ENCODE results near the gene PRR14. TPM values are rescaled to one million over a fixed set of nuclear protein-coding genes. Genes with fewer than 3 reads are reported as not detected.

PRR14 gene
- total and polyA plus RNA-seq, 2 of the 8 experiments (the other 6 are each of a cell fraction or from before 2014, with no cell fraction given), result 3.6 to 16.1 TPM

Small RNAs within 50 kb of the gene (small RNA-seq; reads per million reads assigned to genes)
- gene AC093249.1 (ENCODE audit: insufficient read depth) (not detected), gene RNU6-1043P (ENCODE audit: insufficient read depth) (not detected), gene RNU6-416P (ENCODE audit: insufficient read depth) (not detected)

Other genes with a start within 250 kb of the PRR14 start
- 9.6 and 10.6 TPM in 2 replicates for gene ZNF771, start 243.4 kb upstream of the PRR14 start, total RNA-seq (2021; fragmentation: NEBNext Ultra II Directional; extraction: Animal tissue kit (Norgen Biotek cat#: 25700))
- 15.7 and 20.2 TPM in 2 replicates for gene ZNF771, start 243.4 kb upstream of the PRR14 start, polyA plus RNA-seq (2011; rRNA removed)
- 90.4 and 94.5 TPM in 2 replicates for gene DCTPP1, start 220.9 kb upstream of the PRR14 start, total RNA-seq (2021; fragmentation: NEBNext Ultra II Directional; extraction: Animal tissue kit (Norgen Biotek cat#: 25700))
- gene DCTPP1, start 220.9 kb upstream of the PRR14 start, polyA plus RNA-seq (2011; rRNA removed), result 103 and 105 TPM in 2 replicates
- 61.8 and 62.0 TPM in 2 replicates for gene SEPHS2, start 205.1 kb upstream of the PRR14 start, total RNA-seq (2021; fragmentation: NEBNext Ultra II Directional; extraction: Animal tissue kit (Norgen Biotek cat#: 25700))
- 27.5 and 28.2 TPM in 2 replicates for gene SEPHS2, start 205.1 kb upstream of the PRR14 start, polyA plus RNA-seq (2011; rRNA removed)
- gene ITGAL, start 178.2 kb upstream of the PRR14 start, total RNA-seq (2021; fragmentation: NEBNext Ultra II Directional; extraction: Animal tissue kit (Norgen Biotek cat#: 25700)), result not detected in 2 replicates
- gene ITGAL, start 178.2 kb upstream of the PRR14 start, polyA plus RNA-seq (2011; rRNA removed), result 0.02 TPM in 1 of 2 replicates, not detected in the other
- 34.7 and 36.1 TPM in 2 replicates for gene ZNF768, start 124.4 kb upstream of the PRR14 start, total RNA-seq (2021; fragmentation: NEBNext Ultra II Directional; extraction: Animal tissue kit (Norgen Biotek cat#: 25700))
- gene ZNF768, start 124.4 kb upstream of the PRR14 start, polyA plus RNA-seq (2011; rRNA removed), result 47.7 and 63.3 TPM in 2 replicates
- 10.3 and 12.0 TPM in 2 replicates for gene ZNF747, start 116.1 kb upstream of the PRR14 start, total RNA-seq (2021; fragmentation: NEBNext Ultra II Directional; extraction: Animal tissue kit (Norgen Biotek cat#: 25700))
- 9.9 and 10.7 TPM in 2 replicates for gene ZNF747, start 116.1 kb upstream of the PRR14 start, polyA plus RNA-seq (2011; rRNA removed)
- gene ZNF764, start 92.6 kb upstream of the PRR14 start, total RNA-seq (2021; fragmentation: NEBNext Ultra II Directional; extraction: Animal tissue kit (Norgen Biotek cat#: 25700)), result 7.7 and 8.4 TPM in 2 replicates
- 5.7 and 8.3 TPM in 2 replicates for gene ZNF764, start 92.6 kb upstream of the PRR14 start, polyA plus RNA-seq (2011; rRNA removed)
- gene ZNF688, start 79.2 kb upstream of the PRR14 start, total RNA-seq (2021; fragmentation: NEBNext Ultra II Directional; extraction: Animal tissue kit (Norgen Biotek cat#: 25700)), result 3.5 and 3.7 TPM in 2 replicates
- gene ZNF688, start 79.2 kb upstream of the PRR14 start, polyA plus RNA-seq (2011; rRNA removed), result 2.7 and 6.3 TPM in 2 replicates
- 12.9 and 14.8 TPM in 2 replicates for gene ZNF785, start 65.3 kb upstream of the PRR14 start, total RNA-seq (2021; fragmentation: NEBNext Ultra II Directional; extraction: Animal tissue kit (Norgen Biotek cat#: 25700))
- 8.6 and 11.7 TPM in 2 replicates for gene ZNF785, start 65.3 kb upstream of the PRR14 start, polyA plus RNA-seq (2011; rRNA removed)
- 14.2 and 14.3 TPM in 2 replicates for gene ZNF689, start 40.6 kb upstream of the PRR14 start, total RNA-seq (2021; fragmentation: NEBNext Ultra II Directional; extraction: Animal tissue kit (Norgen Biotek cat#: 25700))
- 15.3 and 19.0 TPM in 2 replicates for gene ZNF689, start 40.6 kb upstream of the PRR14 start, polyA plus RNA-seq (2011; rRNA removed)
- gene FBRS, start 7.5 kb downstream of the PRR14 start, total RNA-seq (2021; fragmentation: NEBNext Ultra II Directional; extraction: Animal tissue kit (Norgen Biotek cat#: 25700)), result 12.9 and 13.9 TPM in 2 replicates
- gene FBRS, start 7.5 kb downstream of the PRR14 start, polyA plus RNA-seq (2011; rRNA removed), result 2.4 and 3.8 TPM in 2 replicates
- gene SRCAP, start 48.2 kb downstream of the PRR14 start, total RNA-seq (2021; fragmentation: NEBNext Ultra II Directional; extraction: Animal tissue kit (Norgen Biotek cat#: 25700)), result 54.3 and 58.7 TPM in 2 replicates
- 5.5 and 9.5 TPM in 2 replicates for gene SRCAP, start 48.2 kb downstream of the PRR14 start, polyA plus RNA-seq (2011; rRNA removed)
- 36.0 and 37.2 TPM in 2 replicates for gene PHKG2, start 97.5 kb downstream of the PRR14 start, total RNA-seq (2021; fragmentation: NEBNext Ultra II Directional; extraction: Animal tissue kit (Norgen Biotek cat#: 25700))
- 53.4 and 63.9 TPM in 2 replicates for gene PHKG2, start 97.5 kb downstream of the PRR14 start, polyA plus RNA-seq (2011; rRNA removed)
- gene CFAP119, start 111.1 kb downstream of the PRR14 start, total RNA-seq (2021; fragmentation: NEBNext Ultra II Directional; extraction: Animal tissue kit (Norgen Biotek cat#: 25700)), result 5.2 and 6.0 TPM in 2 replicates
- 5.6 and 7.1 TPM in 2 replicates for gene CFAP119, start 111.1 kb downstream of the PRR14 start, polyA plus RNA-seq (2011; rRNA removed)
- 68.7 and 70.8 TPM in 2 replicates for gene RNF40, start 111.4 kb downstream of the PRR14 start, total RNA-seq (2021; fragmentation: NEBNext Ultra II Directional; extraction: Animal tissue kit (Norgen Biotek cat#: 25700))
- 36.9 and 38.5 TPM in 2 replicates for gene RNF40, start 111.4 kb downstream of the PRR14 start, polyA plus RNA-seq (2011; rRNA removed)
- 19.3 and 19.5 TPM in 2 replicates for gene ZNF629, start 136.2 kb downstream of the PRR14 start, total RNA-seq (2021; fragmentation: NEBNext Ultra II Directional; extraction: Animal tissue kit (Norgen Biotek cat#: 25700))
- gene ZNF629, start 136.2 kb downstream of the PRR14 start, polyA plus RNA-seq (2011; rRNA removed), result 11.0 and 13.6 TPM in 2 replicates
- 16.5 and 17.2 TPM in 2 replicates for gene BCL7C, start 243.1 kb downstream of the PRR14 start, total RNA-seq (2021; fragmentation: NEBNext Ultra II Directional; extraction: Animal tissue kit (Norgen Biotek cat#: 25700))
- gene BCL7C, start 243.1 kb downstream of the PRR14 start, polyA plus RNA-seq (2011; rRNA removed), result 8.6 and 10.9 TPM in 2 replicates
- gene CTF1, start 245.7 kb downstream of the PRR14 start, total RNA-seq (2021; fragmentation: NEBNext Ultra II Directional; extraction: Animal tissue kit (Norgen Biotek cat#: 25700)), result 0.77 and 0.97 TPM in 2 replicates
- gene CTF1, start 245.7 kb downstream of the PRR14 start, polyA plus RNA-seq (2011; rRNA removed), result 3.4 and 5.0 TPM in 2 replicates

All from H1 (cell line).